Upper lobe of left lung (tissue), 4 donors: Measurements from ENCODE around the gene UBE2F.

Experiments used
- POLR2A ChIP-seq, 4 donors: fragments of 450-650 bp; IDR thresholded peaks; one replicate each; pipeline ENCODE4 v1.5.1; 2016 to 2017; ENCODE audit warnings: antibody characterized with exemption in 4 of 4, mild to moderate bottlenecking in 2 of 4
- POLR2AphosphoS5 ChIP-seq, 2 donors: sonication (generic); formaldehyde crosslinking; IDR thresholded peaks; one replicate each; pipeline ENCODE4 v1.5.1; 2017; ENCODE audit warnings: antibody characterized with exemption in 2 of 2
- TF ChIP-seq, protein P1 (sequence below), 6 experiments: fragments of 450-650 bp in 4 of 6; fragments of 200-600 bp in 2 of 6; sonication (generic) in 2 of 6; IDR thresholded peaks; one replicate each; pipeline ENCODE4 v1.5.1; 2016 to 2019; ENCODE audit warnings: antibody characterized with exemption in 6 of 6

DNA sequence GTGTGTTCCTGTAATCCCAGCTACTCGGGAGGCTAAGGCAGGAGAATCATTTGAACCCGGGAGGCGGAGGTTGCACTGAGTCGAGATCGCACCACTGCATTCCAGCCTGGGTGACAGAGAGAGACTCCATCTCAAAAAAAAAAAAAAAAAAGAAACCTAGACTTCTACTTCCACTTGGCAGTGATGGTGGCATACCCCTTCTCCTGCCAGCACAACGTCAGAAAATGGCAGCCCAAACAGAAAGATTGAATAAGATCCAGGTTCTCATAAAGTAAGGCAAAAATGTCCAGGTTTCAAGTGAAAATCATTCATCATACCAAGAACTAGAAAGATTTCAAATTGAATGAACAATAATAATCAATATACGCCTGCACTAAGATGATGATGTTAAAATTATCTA is 117.9 kb downstream of the UBE2F start:
- TF ChIP-seq POLR2AphosphoS5 (IDR thresholded peaks at IDR 0.05): no peak
- TF ChIP-seq, protein P1, sequence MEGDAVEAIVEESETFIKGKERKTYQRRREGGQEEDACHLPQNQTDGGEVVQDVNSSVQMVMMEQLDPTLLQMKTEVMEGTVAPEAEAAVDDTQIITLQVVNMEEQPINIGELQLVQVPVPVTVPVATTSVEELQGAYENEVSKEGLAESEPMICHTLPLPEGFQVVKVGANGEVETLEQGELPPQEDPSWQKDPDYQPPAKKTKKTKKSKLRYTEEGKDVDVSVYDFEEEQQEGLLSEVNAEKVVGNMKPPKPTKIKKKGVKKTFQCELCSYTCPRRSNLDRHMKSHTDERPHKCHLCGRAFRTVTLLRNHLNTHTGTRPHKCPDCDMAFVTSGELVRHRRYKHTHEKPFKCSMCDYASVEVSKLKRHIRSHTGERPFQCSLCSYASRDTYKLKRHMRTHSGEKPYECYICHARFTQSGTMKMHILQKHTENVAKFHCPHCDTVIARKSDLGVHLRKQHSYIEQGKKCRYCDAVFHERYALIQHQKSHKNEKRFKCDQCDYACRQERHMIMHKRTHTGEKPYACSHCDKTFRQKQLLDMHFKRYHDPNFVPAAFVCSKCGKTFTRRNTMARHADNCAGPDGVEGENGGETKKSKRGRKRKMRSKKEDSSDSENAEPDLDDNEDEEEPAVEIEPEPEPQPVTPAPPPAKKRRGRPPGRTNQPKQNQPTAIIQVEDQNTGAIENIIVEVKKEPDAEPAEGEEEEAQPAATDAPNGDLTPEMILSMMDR (IDR thresholded peaks at IDR 0.05): no peak
- TF ChIP-seq POLR2A (IDR thresholded peaks at IDR 0.05): no peak
